Thyroid gland (tissue), 4 donors: Measurements from ENCODE around the gene PRKD1.

Source experiments
- POLR2A ChIP-seq, 2 donors: fragments of 450-650 bp; IDR thresholded peaks; one replicate each; pipeline ENCODE4 v1.6.1; 2017; ENCODE audit warnings: antibody characterized with exemption in 2 of 2, mild to moderate bottlenecking in 2 of 2, moderate library complexity in 1 of 2
- TF ChIP-seq, protein P1 (sequence below), 6 experiments: fragments of 200-600 bp in 3 of 6; fragments of 450-650 bp in 3 of 6; sonication (generic) in 3 of 6; IDR thresholded peaks; one replicate each; pipeline ENCODE4 v1.5.1; 2016 to 2019; ENCODE audit warnings: antibody characterized with exemption in 6 of 6, mild to moderate bottlenecking in 2 of 6, inconsistent platforms in 1 of 6, moderate library complexity in 1 of 6

- TF ChIP-seq, protein P1, sequence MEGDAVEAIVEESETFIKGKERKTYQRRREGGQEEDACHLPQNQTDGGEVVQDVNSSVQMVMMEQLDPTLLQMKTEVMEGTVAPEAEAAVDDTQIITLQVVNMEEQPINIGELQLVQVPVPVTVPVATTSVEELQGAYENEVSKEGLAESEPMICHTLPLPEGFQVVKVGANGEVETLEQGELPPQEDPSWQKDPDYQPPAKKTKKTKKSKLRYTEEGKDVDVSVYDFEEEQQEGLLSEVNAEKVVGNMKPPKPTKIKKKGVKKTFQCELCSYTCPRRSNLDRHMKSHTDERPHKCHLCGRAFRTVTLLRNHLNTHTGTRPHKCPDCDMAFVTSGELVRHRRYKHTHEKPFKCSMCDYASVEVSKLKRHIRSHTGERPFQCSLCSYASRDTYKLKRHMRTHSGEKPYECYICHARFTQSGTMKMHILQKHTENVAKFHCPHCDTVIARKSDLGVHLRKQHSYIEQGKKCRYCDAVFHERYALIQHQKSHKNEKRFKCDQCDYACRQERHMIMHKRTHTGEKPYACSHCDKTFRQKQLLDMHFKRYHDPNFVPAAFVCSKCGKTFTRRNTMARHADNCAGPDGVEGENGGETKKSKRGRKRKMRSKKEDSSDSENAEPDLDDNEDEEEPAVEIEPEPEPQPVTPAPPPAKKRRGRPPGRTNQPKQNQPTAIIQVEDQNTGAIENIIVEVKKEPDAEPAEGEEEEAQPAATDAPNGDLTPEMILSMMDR (IDR thresholded peaks at IDR 0.05), result no peak
- no peak for TF ChIP-seq POLR2A (IDR thresholded peaks at IDR 0.05)
These were observed 16.4 kb upstream of the PRKD1 start for GRCh38 chr14:29944091-29944490.
